Liver (tissue), 9 donors: ENCODE data around the gene ABHD13. TPM values are rescaled to one million over a fixed set of nuclear protein-coding genes. Genes with fewer than 3 reads are reported as not detected.

Experiments
- DNase-seq: peaks from one replicate; pipeline ENCODE4 v3.0.0-alpha.2; 2017; ENCODE audit warnings: low spot score
- H3K27ac ChIP-seq, 2 donors: one replicate each; pipeline ENCODE4 v1.7.0; 2013; ENCODE audit warnings: inconsistent platforms in 2 of 2, low read length in 2 of 2, control low read depth in 1 of 2, low read depth in 1 of 2, mild to moderate bottlenecking in 1 of 2
- H3K27me3 ChIP-seq, 4 donors: one replicate each; pipeline versions ENCODE4 v1.6.1 to v1.7.0; 2013; ENCODE audit warnings: low read length in 3 of 4, inconsistent platforms in 1 of 4, mild to moderate bottlenecking in 1 of 4, moderate library complexity in 1 of 4; ENCODE audit not compliant: control insufficient read depth in 4 of 4, insufficient read depth in 4 of 4
- H3K36me3 ChIP-seq, 4 donors: one replicate each; pipeline versions ENCODE4 v1.6.1 to v1.7.0; 2013; ENCODE audit warnings: low read length in 3 of 4, mild to moderate bottlenecking in 3 of 4, low read depth in 1 of 4, moderate library complexity in 1 of 4; ENCODE audit not compliant: control insufficient read depth in 4 of 4, insufficient read depth in 3 of 4
- H3K4me1 ChIP-seq, 4 donors: one replicate each; pipeline versions ENCODE4 v1.6.1 to v1.7.0; 2013; ENCODE audit warnings: low read length in 3 of 4, mild to moderate bottlenecking in 3 of 4, moderate library complexity in 1 of 4; ENCODE audit not compliant: control insufficient read depth in 4 of 4, insufficient read depth in 4 of 4
- H3K4me3 ChIP-seq, 3 donors: one replicate each; pipeline versions ENCODE4 v1.6.1 to v1.7.0; 2013; ENCODE audit warnings: low read length in 3 of 3, control low read depth in 1 of 3, low read depth in 1 of 3, mild to moderate bottlenecking in 1 of 3
- H3K9ac ChIP-seq, 2 donors: one replicate each; pipeline ENCODE4 v1.7.0; 2013; ENCODE audit warnings: low read length in 2 of 2, mild to moderate bottlenecking in 2 of 2, moderate library complexity in 2 of 2, control low read depth in 1 of 2, low read depth in 1 of 2
- H3K9me3 ChIP-seq, 4 donors: one replicate each; pipeline versions ENCODE4 v1.6.1 to v1.7.0; 2013; ENCODE audit warnings: low read length in 3 of 4; ENCODE audit not compliant: control insufficient read depth in 4 of 4
- ATF3 ChIP-seq: IDR thresholded peaks from 2 replicates; pipeline ENCODE4 v1.6.1; 2016; ENCODE audit warnings: antibody characterized with exemption
- EGR1 ChIP-seq, 2 donors: IDR thresholded peaks; 2 replicates each; pipeline ENCODE4 v1.6.1; 2016 to 2018; ENCODE audit warnings: antibody characterized with exemption in 2 of 2, low read depth in 2 of 2
- FOXA1 ChIP-seq: IDR thresholded peaks from 2 replicates; pipeline ENCODE4 v1.6.1; 2016; ENCODE audit warnings: antibody characterized with exemption
- FOXA2 ChIP-seq: IDR thresholded peaks from 2 replicates; pipeline ENCODE4 v1.6.1; 2016; ENCODE audit warnings: antibody characterized with exemption
- GABPA ChIP-seq, 2 donors: IDR thresholded peaks in 1 of 2; conservative IDR thresholded peaks in 1 of 2; 2 replicates each; pipeline ENCODE4 v1.6.1; 2016; ENCODE audit warnings: antibody characterized with exemption in 2 of 2, mild to moderate bottlenecking in 1 of 2, moderate library complexity in 1 of 2
- HNF4A ChIP-seq, 2 donors: conservative IDR thresholded peaks; 2 replicates each; pipeline ENCODE4 v1.6.1; 2016; ENCODE audit warnings: antibody characterized with exemption in 2 of 2, mild to moderate bottlenecking in 2 of 2
- HNF4G ChIP-seq: IDR thresholded peaks from 2 replicates; pipeline ENCODE4 v1.6.1; 2016; ENCODE audit warnings: antibody characterized with exemption
- JUND ChIP-seq, 2 donors: IDR thresholded peaks; 2 replicates each; pipeline ENCODE4 v1.6.1; 2016; ENCODE audit warnings: antibody characterized with exemption in 2 of 2
- MAX ChIP-seq: IDR thresholded peaks from 2 replicates; pipeline ENCODE4 v1.6.1; 2016; ENCODE audit warnings: antibody characterized with exemption
- NR2F2 ChIP-seq: IDR thresholded peaks from 2 replicates; pipeline ENCODE4 v1.6.1; 2016; ENCODE audit warnings: antibody characterized with exemption
- RAD21 ChIP-seq, 2 donors: IDR thresholded peaks; 2 replicates each; pipeline ENCODE4 v1.6.1; 2016; ENCODE audit warnings: antibody characterized with exemption in 2 of 2, mild to moderate bottlenecking in 2 of 2
- RXRA ChIP-seq, 2 donors: IDR thresholded peaks; 2 replicates each; pipeline ENCODE4 v1.6.1; 2017 to 2018; ENCODE audit warnings: antibody characterized with exemption in 2 of 2, mild to moderate bottlenecking in 1 of 2
- SP1 ChIP-seq: IDR thresholded peaks from 2 replicates; pipeline ENCODE4 v1.6.1; 2018; ENCODE audit warnings: antibody characterized with exemption, mild to moderate bottlenecking
- WGBS: extraction: QIAGEN DNeasy Blood & Tissue Kit; methylation state at CpG from one replicate; pipeline ENCODE4 v1.1.7; 2013; 5-methylcytosine and 5-hydroxymethylcytosine counted together
- polyA plus RNA-seq, 2 donors: library from polyadenylated mRNA; stranded (reverse) in 1 of 2; unstranded in 1 of 2; fragments of 200-250 nt in 1 of 2; fragments of >200 nt in 1 of 2; fragmentation: Nextera tagmentation in 1 of 2; extraction: Ambion mirVana in 1 of 2; gene quantifications; one replicate each; pipeline versions ENCODE4 v1.2.1 to v1.2.3, GENCODE V29; 2013 to 2015
- total RNA-seq, 2 donors: library from RNA; depleted of rRNA; stranded (reverse); fragments of >200 nt; gene quantifications; one replicate each; pipeline ENCODE4 v1.2.3, GENCODE V29; 2014
- TF ChIP-seq, protein P1 (sequence below): IDR thresholded peaks from 2 replicates; pipeline ENCODE4 v1.6.1; 2016; ENCODE audit warnings: antibody characterized with exemption, mild to moderate bottlenecking
- TF ChIP-seq, protein P2 (sequence below): IDR thresholded peaks from 2 replicates; pipeline ENCODE4 v1.6.1; 2016; ENCODE audit warnings: antibody characterized with exemption
- TF ChIP-seq, protein P3 (sequence below): fragments of 150-350 bp; IDR thresholded peaks from 2 replicates; pipeline ENCODE4 v1.5.1; 2017; ENCODE audit warnings: improper control_type of control experiment, low read depth, low read length; ENCODE audit not compliant: missing input control
- donor health status: healthy.
- donor health status: healthy.
- donor health status: healthy.
- donor health status: healthy.
- donor health status: healthy.

ABHD13 gene
- total and polyA plus RNA-seq, 4 donors = 3.6 to 10.3 (median 6.8) TPM

DNA sequence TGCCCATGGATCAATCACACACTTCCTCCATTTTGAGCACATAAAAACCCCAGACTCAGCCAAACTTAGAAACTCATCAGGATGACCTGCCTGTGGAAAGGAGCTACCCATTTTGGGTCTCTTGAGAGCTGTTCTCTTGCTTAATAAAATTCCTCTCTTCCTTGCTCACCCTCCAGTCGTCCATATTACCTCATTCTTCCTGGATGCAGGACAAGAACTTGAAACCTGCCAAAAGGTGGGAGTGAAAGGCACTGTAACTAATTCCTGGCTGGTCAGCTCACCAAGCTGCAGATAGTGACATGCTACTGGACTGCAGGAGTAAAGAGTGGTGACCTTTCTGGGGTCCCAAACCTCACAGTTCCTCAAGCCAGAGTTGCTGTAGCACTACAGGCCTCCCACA lies 23.0 kb upstream of the ABHD13 start:
- Histone ChIP-seq H3K9me3 (peaks cover 0 to 6% (median 3%) of the 10 kb centered on the region in 4 donors), H3K4me3 (no peak overlapping the region), H3K36me3 (no peaks in the 10 kb centered on the region), H3K27me3 (no peaks in the 10 kb centered on the region), H3K27ac (no peak overlapping the region), H3K4me1 (no peaks in the 10 kb centered on the region), H3K9ac (no peak overlapping the region)
- TF ChIP-seq GABPA (IDR thresholded peaks at IDR 0.05 in 1 of 2, conservative IDR thresholded peaks at IDR 0.05 in 1 of 2) (no peak), HNF4G (no peak), NR2F2 (no peak), FOXA1 (no peak), RXRA (IDR thresholded peaks at IDR 0.05) (no peak), HNF4A (conservative IDR thresholded peaks at IDR 0.05) (no peak), RAD21 (IDR thresholded peaks at IDR 0.05) (no peak), FOXA2 (no peak), JUND (IDR thresholded peaks at IDR 0.05) (no peak), SP1 (no peak)
- TF ChIP-seq, protein P1, sequence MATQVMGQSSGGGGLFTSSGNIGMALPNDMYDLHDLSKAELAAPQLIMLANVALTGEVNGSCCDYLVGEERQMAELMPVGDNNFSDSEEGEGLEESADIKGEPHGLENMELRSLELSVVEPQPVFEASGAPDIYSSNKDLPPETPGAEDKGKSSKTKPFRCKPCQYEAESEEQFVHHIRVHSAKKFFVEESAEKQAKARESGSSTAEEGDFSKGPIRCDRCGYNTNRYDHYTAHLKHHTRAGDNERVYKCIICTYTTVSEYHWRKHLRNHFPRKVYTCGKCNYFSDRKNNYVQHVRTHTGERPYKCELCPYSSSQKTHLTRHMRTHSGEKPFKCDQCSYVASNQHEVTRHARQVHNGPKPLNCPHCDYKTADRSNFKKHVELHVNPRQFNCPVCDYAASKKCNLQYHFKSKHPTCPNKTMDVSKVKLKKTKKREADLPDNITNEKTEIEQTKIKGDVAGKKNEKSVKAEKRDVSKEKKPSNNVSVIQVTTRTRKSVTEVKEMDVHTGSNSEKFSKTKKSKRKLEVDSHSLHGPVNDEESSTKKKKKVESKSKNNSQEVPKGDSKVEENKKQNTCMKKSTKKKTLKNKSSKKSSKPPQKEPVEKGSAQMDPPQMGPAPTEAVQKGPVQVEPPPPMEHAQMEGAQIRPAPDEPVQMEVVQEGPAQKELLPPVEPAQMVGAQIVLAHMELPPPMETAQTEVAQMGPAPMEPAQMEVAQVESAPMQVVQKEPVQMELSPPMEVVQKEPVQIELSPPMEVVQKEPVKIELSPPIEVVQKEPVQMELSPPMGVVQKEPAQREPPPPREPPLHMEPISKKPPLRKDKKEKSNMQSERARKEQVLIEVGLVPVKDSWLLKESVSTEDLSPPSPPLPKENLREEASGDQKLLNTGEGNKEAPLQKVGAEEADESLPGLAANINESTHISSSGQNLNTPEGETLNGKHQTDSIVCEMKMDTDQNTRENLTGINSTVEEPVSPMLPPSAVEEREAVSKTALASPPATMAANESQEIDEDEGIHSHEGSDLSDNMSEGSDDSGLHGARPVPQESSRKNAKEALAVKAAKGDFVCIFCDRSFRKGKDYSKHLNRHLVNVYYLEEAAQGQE = no peak
- TF ChIP-seq, protein P2, sequence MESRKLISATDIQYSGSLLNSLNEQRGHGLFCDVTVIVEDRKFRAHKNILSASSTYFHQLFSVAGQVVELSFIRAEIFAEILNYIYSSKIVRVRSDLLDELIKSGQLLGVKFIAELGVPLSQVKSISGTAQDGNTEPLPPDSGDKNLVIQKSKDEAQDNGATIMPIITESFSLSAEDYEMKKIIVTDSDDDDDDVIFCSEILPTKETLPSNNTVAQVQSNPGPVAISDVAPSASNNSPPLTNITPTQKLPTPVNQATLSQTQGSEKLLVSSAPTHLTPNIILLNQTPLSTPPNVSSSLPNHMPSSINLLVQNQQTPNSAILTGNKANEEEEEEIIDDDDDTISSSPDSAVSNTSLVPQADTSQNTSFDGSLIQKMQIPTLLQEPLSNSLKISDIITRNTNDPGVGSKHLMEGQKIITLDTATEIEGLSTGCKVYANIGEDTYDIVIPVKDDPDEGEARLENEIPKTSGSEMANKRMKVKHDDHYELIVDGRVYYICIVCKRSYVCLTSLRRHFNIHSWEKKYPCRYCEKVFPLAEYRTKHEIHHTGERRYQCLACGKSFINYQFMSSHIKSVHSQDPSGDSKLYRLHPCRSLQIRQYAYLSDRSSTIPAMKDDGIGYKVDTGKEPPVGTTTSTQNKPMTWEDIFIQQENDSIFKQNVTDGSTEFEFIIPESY = no peak
- no peak for DNase-seq
- WGBS = 43% methylated on average over 1 of the region's 1 CpG

- Histone ChIP-seq H3K9me3 (peaks cover 0 to 6% (median 3%) of the 10 kb centered on the region in 4 donors), H3K36me3 (no peaks in the 10 kb centered on the region), H3K27me3 (no peaks in the 10 kb centered on the region), H3K4me1 (no peaks in the 10 kb centered on the region), H3K27ac (no peak overlapping the region), H3K9ac (no peak overlapping the region), H3K4me3 (no peak overlapping the region)
- DNase-seq = no peak
- TF ChIP-seq, protein P2 = no peak
- TF ChIP-seq, protein P1 = no peak
- no peak for TF ChIP-seq MAX
- TF ChIP-seq, protein P3, sequence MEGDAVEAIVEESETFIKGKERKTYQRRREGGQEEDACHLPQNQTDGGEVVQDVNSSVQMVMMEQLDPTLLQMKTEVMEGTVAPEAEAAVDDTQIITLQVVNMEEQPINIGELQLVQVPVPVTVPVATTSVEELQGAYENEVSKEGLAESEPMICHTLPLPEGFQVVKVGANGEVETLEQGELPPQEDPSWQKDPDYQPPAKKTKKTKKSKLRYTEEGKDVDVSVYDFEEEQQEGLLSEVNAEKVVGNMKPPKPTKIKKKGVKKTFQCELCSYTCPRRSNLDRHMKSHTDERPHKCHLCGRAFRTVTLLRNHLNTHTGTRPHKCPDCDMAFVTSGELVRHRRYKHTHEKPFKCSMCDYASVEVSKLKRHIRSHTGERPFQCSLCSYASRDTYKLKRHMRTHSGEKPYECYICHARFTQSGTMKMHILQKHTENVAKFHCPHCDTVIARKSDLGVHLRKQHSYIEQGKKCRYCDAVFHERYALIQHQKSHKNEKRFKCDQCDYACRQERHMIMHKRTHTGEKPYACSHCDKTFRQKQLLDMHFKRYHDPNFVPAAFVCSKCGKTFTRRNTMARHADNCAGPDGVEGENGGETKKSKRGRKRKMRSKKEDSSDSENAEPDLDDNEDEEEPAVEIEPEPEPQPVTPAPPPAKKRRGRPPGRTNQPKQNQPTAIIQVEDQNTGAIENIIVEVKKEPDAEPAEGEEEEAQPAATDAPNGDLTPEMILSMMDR = no peak
- no peak for TF ChIP-seq ATF3
- no peak for TF ChIP-seq EGR1 (IDR thresholded peaks at IDR 0.05; ENCODE audit: low read depth in 2 of 2)
- no peak for TF ChIP-seq HNF4G
- no peak for TF ChIP-seq FOXA2
- TF ChIP-seq SP1 = no peak
- TF ChIP-seq JUND (IDR thresholded peaks at IDR 0.05) = no peak
- WGBS = 95% methylated on average over 5 of the region's 5 CpGs
Measured at GRCh38 chr13:108195861-108196260, 22.3 kb upstream of the ABHD13 start.
